ENCODE results near the gene HSPA5. TPM values are rescaled to one million over a fixed set of nuclear protein-coding genes. Genes with fewer than 3 reads are reported as not detected.

The HSPA5 gene
- total RNA-seq, 1 experiment from 2014 or later = 290 TPM

DNA sequence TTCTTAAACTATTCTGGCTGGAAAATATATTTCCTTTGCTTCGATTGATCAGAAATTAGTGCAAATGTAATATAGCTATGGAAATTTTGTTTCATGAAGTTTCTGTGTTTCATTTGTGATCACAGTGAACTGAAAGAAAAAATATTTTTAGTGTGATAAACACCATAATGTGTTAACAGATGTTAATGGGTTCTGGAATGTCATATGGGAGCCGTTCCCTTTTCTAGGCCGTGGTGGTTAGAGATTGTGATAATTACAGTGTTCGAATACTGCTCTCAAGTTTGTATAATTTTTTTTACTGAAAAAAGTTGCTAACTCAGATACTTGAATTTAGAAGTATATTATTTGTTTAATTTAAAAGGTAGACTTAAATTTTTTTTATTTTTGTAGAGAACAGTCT lies 39.8 kb upstream of the HSPA5 start:
- no peak for DNase-seq (ENCODE audit: low spot score)
- H3K4me3 ChIP-seq (ENCODE audit: low read depth, low read length, poor library complexity, severe bottlenecking) = no peak overlapping the region

GRCh38 chr9:125277411-125277810 lies 36.3 kb upstream of the HSPA5 start:
- no peaks in the 10 kb centered on the region for H3K9me3 ChIP-seq (ENCODE audit: low read depth, low read length, poor library complexity, severe bottlenecking)
- intact Hi-C loops (cut with micrococcal nuclease; ENCODE audit: unreplicated experiment) = no loop called here
- CTCF ChIA-PET = no interaction called here
- TF ChIP-seq EZH2 (IDR thresholded peaks at IDR 0.05; ENCODE audit: borderline replicate concordance, low read depth, low read length, poor library complexity, severe bottlenecking) = no peak
- TF ChIP-seq, protein P1, sequence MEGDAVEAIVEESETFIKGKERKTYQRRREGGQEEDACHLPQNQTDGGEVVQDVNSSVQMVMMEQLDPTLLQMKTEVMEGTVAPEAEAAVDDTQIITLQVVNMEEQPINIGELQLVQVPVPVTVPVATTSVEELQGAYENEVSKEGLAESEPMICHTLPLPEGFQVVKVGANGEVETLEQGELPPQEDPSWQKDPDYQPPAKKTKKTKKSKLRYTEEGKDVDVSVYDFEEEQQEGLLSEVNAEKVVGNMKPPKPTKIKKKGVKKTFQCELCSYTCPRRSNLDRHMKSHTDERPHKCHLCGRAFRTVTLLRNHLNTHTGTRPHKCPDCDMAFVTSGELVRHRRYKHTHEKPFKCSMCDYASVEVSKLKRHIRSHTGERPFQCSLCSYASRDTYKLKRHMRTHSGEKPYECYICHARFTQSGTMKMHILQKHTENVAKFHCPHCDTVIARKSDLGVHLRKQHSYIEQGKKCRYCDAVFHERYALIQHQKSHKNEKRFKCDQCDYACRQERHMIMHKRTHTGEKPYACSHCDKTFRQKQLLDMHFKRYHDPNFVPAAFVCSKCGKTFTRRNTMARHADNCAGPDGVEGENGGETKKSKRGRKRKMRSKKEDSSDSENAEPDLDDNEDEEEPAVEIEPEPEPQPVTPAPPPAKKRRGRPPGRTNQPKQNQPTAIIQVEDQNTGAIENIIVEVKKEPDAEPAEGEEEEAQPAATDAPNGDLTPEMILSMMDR (conservative IDR thresholded peaks at IDR 0.05; ENCODE audit: low read depth, low read length) = no peak
- POLR2A ChIA-PET (ENCODE audit: low non-redundant PET) = interaction anchor here (0.6 kb wide), 1 partner anchor 23 kb away, joined by 5 read pairs; no protein-coding TSS in a partner anchor
- no TSS peak for BruUV-seq (replicated peaks)
- H3K4me3 ChIP-seq (ENCODE audit: low read depth, low read length, poor library complexity, severe bottlenecking) = no peak overlapping the region
- H3K27me3 ChIP-seq (replicated peaks; ENCODE audit: insufficient read depth, low read depth, low read length, poor library complexity) = no peaks in the 10 kb centered on the region
- H3K4me1 ChIP-seq (ENCODE audit: insufficient read depth, low read length, poor library complexity, severe bottlenecking) = peaks cover 4% of the 10 kb centered on the region
- H3K36me3 ChIP-seq (ENCODE audit: insufficient read depth, low read length, poor library complexity, severe bottlenecking) = no peaks in the 10 kb centered on the region
- H3K27ac ChIP-seq (ENCODE audit: low read depth, low read length, poor library complexity, severe bottlenecking) = no peak overlapping the region
- DNase-seq (ENCODE audit: low spot score) = no peak

More for the DNA sequence above, 39.8 kb upstream of the HSPA5 start:
- ChIA-PET CTCF (no interaction called here), POLR2A (ENCODE audit: low non-redundant PET) (no interaction called here)
- H3K9me3 ChIP-seq (ENCODE audit: low read depth, low read length, poor library complexity, severe bottlenecking) = no peaks in the 10 kb centered on the region
- H3K4me1 ChIP-seq (ENCODE audit: insufficient read depth, low read length, poor library complexity, severe bottlenecking) = no peaks in the 10 kb centered on the region
- intact Hi-C loops (cut with micrococcal nuclease; ENCODE audit: unreplicated experiment) = no loop called here
- H3K36me3 ChIP-seq (ENCODE audit: insufficient read depth, low read length, poor library complexity, severe bottlenecking) = no peaks in the 10 kb centered on the region
- no peaks in the 10 kb centered on the region for H3K27me3 ChIP-seq (replicated peaks; ENCODE audit: insufficient read depth, low read depth, low read length, poor library complexity)
- H3K27ac ChIP-seq (ENCODE audit: low read depth, low read length, poor library complexity, severe bottlenecking) = no peak overlapping the region
- TF ChIP-seq, protein P1 (conservative IDR thresholded peaks at IDR 0.05; ENCODE audit: low read depth, low read length) = no peak
- TF ChIP-seq EZH2 (IDR thresholded peaks at IDR 0.05; ENCODE audit: borderline replicate concordance, low read depth, low read length, poor library complexity, severe bottlenecking) = no peak
- BruUV-seq (replicated peaks) = no TSS peak

DNA sequence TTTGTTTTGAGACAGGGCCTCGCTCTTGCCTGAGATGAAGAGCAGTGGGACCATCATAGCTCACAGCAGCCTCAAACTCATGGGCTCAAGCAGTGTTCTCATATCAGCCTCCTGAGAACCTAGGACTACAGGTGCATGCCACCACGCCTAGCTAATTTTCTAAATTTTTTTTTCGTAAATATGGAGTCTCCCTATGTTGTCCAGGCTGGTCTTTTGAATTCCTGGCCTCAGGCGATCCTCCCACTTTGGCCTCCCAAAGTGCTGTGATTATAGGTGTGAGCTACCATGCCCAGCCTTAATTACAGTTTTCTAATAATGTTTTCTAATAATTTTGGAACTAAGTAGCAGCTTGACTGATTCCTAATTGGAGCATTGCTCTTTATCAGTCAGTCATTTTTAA lies 35.6 kb upstream of the HSPA5 start:
- no peak overlapping the region for H3K4me3 ChIP-seq (ENCODE audit: low read depth, low read length, poor library complexity, severe bottlenecking)
- no TSS peak for BruUV-seq (replicated peaks)
- CTCF ChIA-PET = no interaction called here
- TF ChIP-seq EZH2 (IDR thresholded peaks at IDR 0.05; ENCODE audit: borderline replicate concordance, low read depth, low read length, poor library complexity, severe bottlenecking) = no peak
- TF ChIP-seq, protein P1 (conservative IDR thresholded peaks at IDR 0.05; ENCODE audit: low read depth, low read length) = no peak
- H3K4me1 ChIP-seq (ENCODE audit: insufficient read depth, low read length, poor library complexity, severe bottlenecking) = peaks cover 6% of the 10 kb centered on the region
- no peaks in the 10 kb centered on the region for H3K36me3 ChIP-seq (ENCODE audit: insufficient read depth, low read length, poor library complexity, severe bottlenecking)
- H3K27me3 ChIP-seq (replicated peaks; ENCODE audit: insufficient read depth, low read depth, low read length, poor library complexity) = no peaks in the 10 kb centered on the region
- POLR2A ChIA-PET (ENCODE audit: low non-redundant PET) = no interaction called here
- H3K27ac ChIP-seq (ENCODE audit: low read depth, low read length, poor library complexity, severe bottlenecking) = no peak overlapping the region
- H3K9me3 ChIP-seq (ENCODE audit: low read depth, low read length, poor library complexity, severe bottlenecking) = no peaks in the 10 kb centered on the region
- intact Hi-C loops (cut with micrococcal nuclease; ENCODE audit: unreplicated experiment) = no loop called here
- DNase-seq (ENCODE audit: low spot score) = no peak

Measured in A673 (cell line).